ENCODE measurements around the gene FAM110C.
"Not testable (repeated sequence)": the region's sequence is repeated elsewhere in the genome, so short reads cannot be mapped to it uniquely, and the experiment has no call there.

The FAM110C gene

GRCh38 chr2:46471-47345 is at the start of gene FAM110C:
FAM110C (minus strand) TSS chr2:46505; CDS start chr2:46385, 120 bp downstream.
- peak in 1 of 2 experiments; percentile 45 for DNase-seq

- no peak for DNase-seq
Measured at GRCh38 chr2:92326-92725, 46.0 kb upstream of the FAM110C start.

GRCh38 chr2:90645-91312 is 44.5 kb upstream of the FAM110C start:
- DNase-seq = no peak

GRCh38 chr2:85761-86160 is 39.5 kb upstream of the FAM110C start:
- DNase-seq = no peak

- no peak for DNase-seq
Measured at GRCh38 chr2:84121-84520, 37.8 kb upstream of the FAM110C start.

GRCh38 chr2:80971-81736 is 34.8 kb upstream of the FAM110C start:
- DNase-seq = no peak

GRCh38 chr2:80378-80777 is 34.1 kb upstream of the FAM110C start:
- no peak for DNase-seq

GRCh38 chr2:71309-72035 is 25.2 kb upstream of the FAM110C start:
- DNase-seq = no peak

- peak; percentile 34 to 87 for DNase-seq
Measured at GRCh38 chr2:69366-70344, 23.4 kb upstream of the FAM110C start.

GRCh38 chr2:68637-69036 is 22.3 kb upstream of the FAM110C start:
- DNase-seq = not testable (repeated sequence)

GRCh38 chr2:66853-67252 is 20.5 kb upstream of the FAM110C start:
- no peak for DNase-seq

GRCh38 chr2:65121-65520 is 18.8 kb upstream of the FAM110C start:
- DNase-seq = no peak

- DNase-seq = no peak
Measured at GRCh38 chr2:55587-56448, 9.5 kb upstream of the FAM110C start.

- no peak for DNase-seq
Measured at GRCh38 chr2:51613-52012, 5.3 kb upstream of the FAM110C start.

GRCh38 chr2:47737-48136 is 1.4 kb upstream of the FAM110C start:
- no peak for DNase-seq

GRCh38 chr2:47346-47725 is 1.0 kb upstream of the FAM110C start:
- no peak for DNase-seq

- DNase-seq = no peak
Measured at GRCh38 chr2:46131-46470, 204 bp downstream of the FAM110C start.

GRCh38 chr2:45342-46130 is 769 bp downstream of the FAM110C start:
- DNase-seq = no peak

- DNase-seq = no peak
Measured at GRCh38 chr2:44748-45341, 1.5 kb downstream of the FAM110C start.
